HG02981 (cell line): ENCODE results near the gene CACNA1G.

ENCODE experiments used
- ATAC-seq: cut with Tn5 transposase; IDR thresholded peaks from one replicate; pipeline ENCODE4 v1.9.1; 2021; ENCODE audit warnings: mild to moderate bottlenecking, moderate library complexity; ENCODE audit not compliant: unreplicated experiment

CACNA1G gene

GRCh38 chr17:50547035-50547735, 13.3 kb upstream of the CACNA1G start, which contains the start of gene SPATA20:
Gene SPATA20, plus strand, starts transcription at chr17:50547174. Its CDS starts 35 bp downstream, at chr17:50547209.
- ATAC-seq = peak; percentile 73

DNA sequence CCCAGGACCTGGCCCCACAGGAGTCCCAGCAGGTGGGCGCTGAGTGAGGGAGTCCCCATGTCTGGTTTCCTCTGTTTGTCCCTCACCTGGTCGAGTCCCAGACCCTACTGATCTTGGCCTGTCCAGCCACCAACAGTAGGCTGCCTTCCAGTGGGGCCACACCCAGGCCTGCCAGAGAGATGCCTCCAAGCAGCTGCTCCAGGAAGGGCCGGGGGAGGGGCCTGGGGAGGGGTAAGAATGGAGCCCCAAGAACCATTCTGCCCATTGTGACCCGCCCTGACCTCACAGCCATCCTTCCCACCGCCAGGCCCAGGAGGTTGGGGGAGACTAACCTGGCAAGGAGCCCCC, 12.8 kb upstream of the CACNA1G start:
- ATAC-seq = no peak

DNA sequence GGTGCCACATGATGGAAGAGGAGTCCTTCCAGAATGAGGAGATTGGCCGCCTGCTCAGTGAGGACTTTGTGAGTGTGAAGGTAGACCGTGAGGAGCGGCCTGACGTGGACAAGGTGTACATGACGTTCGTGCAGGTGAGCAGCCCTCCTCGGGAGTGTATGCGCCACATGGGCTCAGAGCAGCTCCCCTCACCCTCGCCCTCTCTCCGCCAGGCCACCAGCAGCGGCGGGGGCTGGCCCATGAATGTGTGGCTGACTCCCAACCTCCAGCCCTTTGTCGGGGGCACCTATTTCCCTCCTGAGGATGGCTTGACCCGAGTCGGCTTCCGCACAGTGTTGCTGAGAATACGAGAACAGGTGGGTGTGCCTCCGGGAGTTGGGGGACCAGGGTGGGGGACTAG, 11.7 kb upstream of the CACNA1G start:
- ATAC-seq = no peak

DNA sequence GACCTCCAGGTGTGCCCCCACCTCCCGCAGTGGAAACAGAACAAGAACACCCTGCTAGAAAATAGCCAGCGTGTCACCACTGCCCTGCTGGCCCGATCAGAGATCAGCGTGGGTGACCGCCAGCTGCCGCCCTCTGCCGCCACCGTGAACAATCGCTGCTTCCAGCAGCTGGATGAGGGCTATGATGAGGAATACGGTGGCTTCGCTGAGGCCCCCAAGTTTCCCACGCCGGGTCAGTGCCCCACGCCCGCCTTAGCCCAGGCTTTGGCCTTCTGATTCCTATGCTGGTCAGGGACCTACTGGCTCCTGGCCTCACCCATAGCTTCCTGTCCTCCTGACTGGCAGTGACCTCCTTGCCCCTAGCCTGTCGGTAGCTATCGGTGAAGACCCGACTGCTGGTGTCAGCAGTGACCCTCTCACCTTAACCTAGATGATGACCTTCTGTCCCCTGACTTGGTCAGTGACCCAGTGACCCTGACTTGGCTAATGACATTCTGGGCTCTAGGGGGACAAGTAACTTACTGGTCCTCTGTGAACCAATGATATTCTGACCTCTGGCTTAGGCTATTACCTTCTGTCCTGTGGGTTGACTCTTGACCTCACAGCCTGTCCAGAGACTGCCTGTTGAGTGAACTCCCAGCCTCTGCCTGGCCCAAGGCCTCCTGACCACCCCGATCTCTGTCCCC, 11.1 kb upstream of the CACNA1G start:
- ATAC-seq = no peak

GRCh38 chr17:50549969-50550368, 10.5 kb upstream of the CACNA1G start:
- ATAC-seq = no peak

DNA sequence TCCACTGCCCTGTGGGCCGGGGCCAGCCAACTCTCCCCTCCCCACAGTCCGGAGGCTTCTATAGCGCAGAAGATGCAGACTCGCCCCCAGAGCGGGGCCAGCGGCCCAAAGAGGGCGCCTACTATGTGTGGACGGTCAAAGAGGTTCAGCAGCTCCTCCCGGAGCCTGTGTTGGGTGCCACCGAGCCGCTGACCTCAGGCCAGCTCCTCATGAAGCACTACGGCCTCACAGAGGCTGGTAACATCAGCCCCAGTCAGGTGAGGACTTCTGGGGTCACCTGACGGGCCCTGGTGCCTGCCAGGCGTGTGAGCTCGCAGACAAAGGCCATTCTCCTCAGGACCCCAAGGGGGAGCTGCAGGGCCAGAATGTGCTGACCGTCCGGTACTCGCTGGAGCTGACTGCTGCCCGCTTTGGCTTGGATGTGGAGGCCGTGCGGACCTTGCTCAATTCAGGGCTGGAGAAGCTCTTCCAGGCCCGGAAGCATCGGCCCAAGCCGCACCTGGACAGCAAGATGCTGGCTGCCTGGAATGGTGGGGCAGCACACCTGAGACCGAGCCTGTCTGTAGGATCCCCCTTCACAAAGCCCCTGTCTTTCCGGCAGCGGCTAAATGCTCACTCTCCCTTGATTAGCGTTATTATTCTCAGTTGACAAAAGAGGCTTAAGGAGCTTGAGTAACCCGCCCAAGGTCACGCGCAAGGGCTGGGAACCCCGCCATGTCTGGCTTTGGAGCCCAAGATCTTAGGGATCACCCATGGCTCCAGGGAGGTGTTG, 9.7 kb upstream of the CACNA1G start:
- ATAC-seq = no peak

GRCh38 chr17:50551433-50551815, 9.1 kb upstream of the CACNA1G start:
- no peak for ATAC-seq

- ATAC-seq = no peak
Observed at GRCh38 chr17:50551884-50552283, 8.6 kb upstream of the CACNA1G start.

- ATAC-seq = no peak
Observed at GRCh38 chr17:50554201-50554600, 6.3 kb upstream of the CACNA1G start.

DNA sequence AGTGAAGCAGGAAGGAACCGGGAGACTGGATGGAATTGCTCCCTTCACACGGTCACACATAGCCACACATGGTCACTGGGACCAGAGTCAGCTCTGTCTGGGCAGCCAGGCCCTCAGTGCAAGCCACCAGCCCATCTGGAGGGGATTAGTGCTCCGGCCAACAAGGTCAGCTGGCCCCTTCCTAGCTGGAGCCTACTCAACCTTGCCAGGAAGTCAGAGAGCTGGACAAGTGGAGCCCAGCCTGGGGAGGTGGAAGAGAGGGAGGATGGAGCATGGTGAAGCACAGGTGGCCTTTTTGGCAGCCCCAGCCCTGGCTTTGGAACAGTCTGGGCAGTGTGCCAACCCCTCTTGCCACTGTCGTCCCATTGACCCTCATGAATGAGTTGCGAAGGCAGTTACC, 3.7 kb upstream of the CACNA1G start:
- ATAC-seq = no peak

DNA sequence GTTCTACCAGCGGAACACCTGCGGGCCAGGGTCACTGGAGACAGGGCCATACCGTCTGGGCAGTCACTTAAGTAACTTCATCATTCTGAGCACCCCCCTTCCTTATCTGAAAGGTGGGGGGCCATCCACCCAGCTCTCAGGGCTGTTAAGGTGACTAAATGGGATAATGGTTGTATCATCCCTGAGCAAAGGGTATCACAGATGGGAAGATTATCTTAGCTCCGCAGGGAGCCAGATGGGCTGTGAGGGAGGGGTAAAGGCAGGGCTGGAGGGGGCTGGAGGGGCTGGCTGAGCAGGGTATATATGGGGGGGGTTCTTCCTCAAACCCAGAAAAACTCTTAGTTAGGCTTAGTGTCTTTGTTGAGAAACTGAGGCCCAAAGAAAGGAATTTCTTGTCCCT, 2.9 kb upstream of the CACNA1G start:
- no peak for ATAC-seq

- no peak for ATAC-seq
Observed at GRCh38 chr17:50558091-50558490, 2.4 kb upstream of the CACNA1G start.

DNA sequence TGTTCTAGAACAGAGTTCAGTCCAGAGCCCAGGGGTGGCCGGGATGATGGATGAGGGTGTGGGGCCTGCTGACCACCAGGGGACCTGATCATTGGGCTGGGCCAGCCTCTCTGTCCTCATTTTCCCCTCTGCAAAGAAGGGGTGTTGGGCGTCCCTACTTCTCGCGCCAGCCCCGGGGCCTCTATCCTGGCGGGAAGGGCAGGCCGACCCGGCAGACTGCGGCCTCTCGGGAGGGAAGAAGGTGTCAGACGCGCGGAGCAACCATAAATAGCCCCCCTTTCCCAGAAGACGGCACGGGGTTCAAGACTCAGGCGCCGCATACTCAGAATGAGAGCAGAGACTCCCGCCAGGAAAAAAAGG, 2.0 kb upstream of the CACNA1G start:
- no peak for ATAC-seq

DNA sequence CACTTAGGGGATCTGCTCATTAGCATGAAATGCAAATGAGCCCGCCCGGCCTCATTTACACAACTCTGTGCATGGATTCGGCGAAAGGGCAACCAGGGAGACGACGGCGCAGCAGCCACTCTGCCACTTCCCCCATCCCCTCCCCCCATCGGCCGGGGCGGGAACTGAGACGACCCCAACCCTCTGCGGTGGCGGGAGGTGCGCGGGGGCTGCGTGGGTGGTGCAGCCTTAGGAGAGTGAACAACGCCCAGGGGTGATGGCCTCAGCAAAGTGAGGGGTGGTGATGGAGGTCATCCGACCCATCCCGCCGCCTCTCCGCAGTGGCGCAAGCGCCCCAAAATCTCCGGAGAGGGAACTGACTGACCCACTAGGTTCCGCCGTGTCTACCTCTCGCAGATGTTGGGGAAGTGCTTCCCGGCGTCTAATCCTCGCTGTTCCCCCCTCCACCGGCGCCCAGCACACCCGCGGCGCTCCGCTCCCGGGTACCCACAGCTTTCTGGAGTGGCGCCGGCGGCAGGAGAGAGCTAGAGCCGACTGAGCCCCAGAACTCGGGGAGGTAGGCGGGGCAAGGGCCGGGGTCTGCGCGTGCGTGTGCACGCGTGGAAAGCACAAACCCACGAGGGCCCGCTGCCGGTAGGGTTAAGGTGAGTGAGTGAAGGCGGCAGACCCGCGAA, 1.4 kb upstream of the CACNA1G start:
- no peak for ATAC-seq

GRCh38 chr17:50559674-50560184, 786 bp upstream of the CACNA1G start:
- ATAC-seq = no peak

DNA sequence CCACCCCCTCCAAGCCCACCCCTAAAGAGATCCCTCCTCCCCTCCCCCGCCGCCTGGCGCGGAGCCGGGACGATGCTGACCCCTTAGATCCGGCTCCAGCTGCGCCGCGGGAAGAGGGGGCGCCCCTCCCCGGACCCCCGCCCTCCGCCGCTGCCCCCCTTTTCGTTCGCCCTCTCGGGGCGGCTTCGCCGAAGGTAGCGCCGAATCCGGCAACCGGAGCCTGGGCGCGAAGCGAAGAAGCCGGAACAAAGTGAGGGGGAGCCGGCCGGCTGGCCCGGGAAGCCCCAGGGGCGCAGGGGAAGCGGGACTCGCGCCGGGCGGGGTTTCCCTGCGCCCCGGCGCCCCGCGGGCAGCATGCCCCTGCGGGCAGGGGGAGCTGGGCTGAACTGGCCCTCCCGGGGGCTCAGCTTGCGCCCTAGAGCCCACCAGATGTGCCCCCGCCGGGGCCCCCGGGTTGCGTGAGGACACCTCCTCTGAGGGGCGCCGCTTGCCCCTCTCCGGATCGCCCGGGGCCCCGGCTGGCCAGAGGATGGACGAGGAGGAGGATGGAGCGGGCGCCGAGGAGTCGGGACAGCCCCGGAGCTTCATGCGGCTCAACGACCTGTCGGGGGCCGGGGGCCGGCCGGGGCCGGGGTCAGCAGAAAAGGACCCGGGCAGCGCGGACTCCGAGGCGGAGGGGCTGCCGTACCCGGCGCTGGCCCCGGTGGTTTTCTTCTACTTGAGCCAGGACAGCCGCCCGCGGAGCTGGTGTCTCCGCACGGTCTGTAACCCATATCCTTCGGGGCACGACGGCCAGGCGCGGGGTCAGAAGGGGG, 623 bp downstream of the CACNA1G start:
- no peak for ATAC-seq

DNA sequence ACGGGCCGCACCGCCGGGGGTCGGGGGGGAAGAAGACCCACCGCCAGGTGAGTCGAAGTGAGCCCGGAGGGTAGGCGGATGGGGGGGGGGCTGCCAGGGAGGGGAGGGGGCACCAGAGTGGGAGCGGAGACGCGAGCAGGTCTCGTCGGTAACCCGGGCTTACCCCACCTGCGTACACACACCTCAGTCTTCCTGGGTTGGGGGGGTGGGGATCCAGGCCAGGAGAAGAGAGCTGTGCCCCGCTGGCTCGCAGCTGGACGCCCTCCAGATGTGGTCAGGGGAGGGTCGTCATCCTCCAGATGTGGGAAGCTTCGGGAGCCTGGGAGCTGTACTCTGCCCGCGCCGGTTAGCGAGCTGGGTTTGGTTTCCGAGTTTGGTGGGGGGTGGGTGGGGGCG, 1.2 kb downstream of the CACNA1G start:
- no peak for ATAC-seq

DNA sequence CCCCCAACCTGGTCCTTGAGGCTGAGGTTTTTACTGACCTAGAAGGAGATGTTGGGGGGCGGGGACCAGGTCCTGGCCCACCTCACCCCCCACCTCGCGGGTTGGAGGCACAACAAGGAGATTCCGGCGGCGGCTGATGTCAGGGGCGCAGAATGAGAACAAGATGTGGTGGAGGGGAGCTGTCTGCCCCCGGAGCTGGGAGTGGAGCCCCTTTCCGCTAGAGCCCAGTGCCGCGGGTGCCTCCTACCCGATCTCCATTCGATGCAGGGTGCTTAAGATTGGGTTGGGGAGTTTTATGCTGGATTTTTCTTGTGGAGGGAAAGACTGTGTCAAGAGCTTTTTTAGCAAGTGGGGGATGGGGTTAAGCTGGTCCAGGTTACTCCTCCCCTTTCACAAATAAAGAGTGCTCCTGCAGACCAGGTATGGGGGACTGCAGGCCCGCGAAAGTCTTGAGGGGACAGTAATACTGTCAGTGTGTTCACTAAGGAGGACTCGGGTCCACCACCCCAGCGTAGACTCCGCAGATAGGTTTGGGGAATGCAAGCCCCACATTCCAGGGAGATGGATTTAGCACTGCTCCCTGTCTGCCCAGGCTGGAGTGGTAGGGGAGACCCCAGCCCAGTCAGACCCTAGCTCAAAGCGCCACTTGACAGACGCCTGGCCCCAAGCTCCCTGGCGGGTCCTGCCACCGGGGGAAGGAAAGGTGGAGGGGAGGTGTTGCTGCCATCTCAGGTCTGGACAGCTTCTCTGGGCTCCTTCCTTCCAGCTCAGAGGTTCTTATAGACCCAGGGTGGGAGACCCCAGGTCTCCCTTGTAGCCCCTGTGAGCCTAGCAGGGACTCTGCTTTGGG, 2.0 kb downstream of the CACNA1G start:
- no peak for ATAC-seq

DNA sequence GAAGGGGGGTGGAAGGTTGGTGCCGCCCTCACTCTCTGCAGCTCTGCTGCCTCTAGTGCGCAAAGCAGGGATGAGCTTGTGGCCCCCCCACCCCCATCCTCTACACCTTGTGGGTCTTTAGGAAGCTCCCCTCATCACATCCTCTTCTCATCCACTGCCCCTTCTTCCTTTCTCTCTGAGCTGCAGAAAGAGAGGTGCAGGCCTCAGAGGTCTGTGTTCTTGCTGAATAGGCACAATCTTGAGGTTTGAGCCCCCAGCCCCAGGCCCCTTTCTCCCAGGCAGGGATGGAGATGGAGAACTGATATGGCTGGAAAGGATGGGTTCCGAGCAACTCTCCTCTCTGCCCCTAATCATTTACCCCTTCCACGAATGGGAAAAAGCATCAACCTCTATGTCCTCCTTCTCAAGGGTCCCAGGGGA, 2.6 kb downstream of the CACNA1G start:
- no peak for ATAC-seq

- no peak for ATAC-seq
Observed at GRCh38 chr17:50564916-50565315, 4.4 kb downstream of the CACNA1G start.
